Fibroblast of lung (primary cell): ENCODE measurements around the gene DHRS9. TPM values are rescaled to one million over a fixed set of nuclear protein-coding genes. Genes with fewer than 3 reads are reported as not detected.

Experiments
- DNase-seq, 2 donors: peaks; one replicate each; pipeline versions ENCODE4 v3.0.0 to v3.0.0-alpha.2; 2010; ENCODE audit warnings: low read depth in 2 of 2
- H2AFZ ChIP-seq: 2 replicates; pipeline ENCODE4 v1.5.1; 2012; ENCODE audit warnings: low read length, control low read depth, inconsistent platforms
- H3K27ac ChIP-seq: 2 replicates; pipeline ENCODE4 v1.5.1; 2011; ENCODE audit warnings: low read length, control low read depth; ENCODE audit not compliant: insufficient read depth
- H3K27me3 ChIP-seq: 2 replicates; pipeline ENCODE4 v1.5.1; 2011; ENCODE audit warnings: mild to moderate bottlenecking, low read length; ENCODE audit not compliant: control insufficient read depth, insufficient read depth
- H3K36me3 ChIP-seq: 2 replicates; pipeline ENCODE4 v1.5.1; 2011; ENCODE audit warnings: low read length; ENCODE audit not compliant: control insufficient read depth, insufficient read depth
- H3K4me1 ChIP-seq: 2 replicates; pipeline ENCODE4 v1.5.1; 2011; ENCODE audit warnings: low read length; ENCODE audit not compliant: control insufficient read depth, insufficient read depth; ENCODE audit errors: extremely low read depth
- H3K4me2 ChIP-seq: 2 replicates; pipeline ENCODE4 v1.5.1; 2011; ENCODE audit warnings: low read length, control low read depth; ENCODE audit not compliant: insufficient read depth; ENCODE audit errors: extremely low read depth
- H3K4me3 ChIP-seq, 4 experiments: fragments of 200-600 bp in 1 of 4; sonication (generic) in 1 of 4; replicated peaks in 1 of 4; 2 replicates each; pipeline ENCODE4 v1.5.1; 2011 to 2016; ENCODE audit warnings: low read length in 4 of 4, low read depth in 3 of 4, mild to moderate bottlenecking in 3 of 4, control low read depth in 2 of 4, inconsistent platforms in 1 of 4, mixed read lengths in 1 of 4; ENCODE audit not compliant: insufficient read depth in 1 of 4; ENCODE audit errors: control extremely low read depth in 1 of 4
- H3K79me2 ChIP-seq: 2 replicates; pipeline ENCODE4 v1.5.1; 2012; ENCODE audit warnings: mild to moderate bottlenecking, low read length, inconsistent platforms; ENCODE audit not compliant: control insufficient read depth, insufficient read depth
- H3K9ac ChIP-seq: 2 replicates; pipeline ENCODE4 v1.5.1; 2011; ENCODE audit warnings: mild to moderate bottlenecking, low read length, control low read depth; ENCODE audit not compliant: insufficient read depth
- H3K9me3 ChIP-seq: 2 replicates; pipeline ENCODE4 v1.5.1; 2012; ENCODE audit warnings: low read depth, low read length; ENCODE audit not compliant: control insufficient read depth, insufficient read depth
- H4K20me1 ChIP-seq: 2 replicates; pipeline ENCODE4 v1.5.1; 2011; ENCODE audit warnings: low read length; ENCODE audit not compliant: control insufficient read depth, insufficient read depth; ENCODE audit errors: extremely low read depth
- CTCF ChIP-seq, 2 donors: IDR thresholded peaks in 1 of 2; conservative IDR thresholded peaks in 1 of 2; 1 replicate in 1 of 2; 2 replicates in 1 of 2; pipeline ENCODE4 v1.5.1; 2011 to 2012; ENCODE audit warnings: low read length in 2 of 2, control low read depth in 1 of 2, inconsistent platforms in 1 of 2, low read depth in 1 of 2, mild to moderate bottlenecking in 1 of 2
- EZH2 ChIP-seq: IDR thresholded peaks from 2 replicates; pipeline ENCODE4 v1.5.1; 2012; ENCODE audit warnings: low read length, control low read depth, mild to moderate bottlenecking; ENCODE audit errors: missing control alignments
- polyA plus RNA-seq, 2 donors: library from polyadenylated mRNA; depleted of rRNA in 1 of 2; stranded (reverse) in 1 of 2; unstranded in 1 of 2; fragments of >200 nt; gene quantifications; 2 replicates each; pipeline ENCODE4 v1.2.1, GENCODE V29; 2011 to 2012; ENCODE audit warnings: missing spikeins in 1 of 2
- total RNA-seq: library from RNA; depleted of rRNA; stranded (reverse); fragments of >200 nt; gene quantifications from 2 replicates; pipeline ENCODE4 v1.2.1, GENCODE V29; 2014

DHRS9 gene
- total and polyA plus RNA-seq, 2 donors (not counting 1 experiment from before 2014, with no cell fraction given) = not detected

GRCh38 chr2:169093535-169093934 is 24.2 kb downstream of the DHRS9 start:
- Histone ChIP-seq H3K36me3 (no peaks in the 10 kb centered on the region), H3K9ac (no peak overlapping the region), H3K27ac (no peak overlapping the region), H3K4me2 (no peak overlapping the region), H3K79me2 (no peaks in the 10 kb centered on the region), H2AFZ (no peak overlapping the region), H3K9me3 (no peaks in the 10 kb centered on the region), H3K27me3 (no peaks in the 10 kb centered on the region), H3K4me3 (no peak overlapping the region), H3K4me1 (no peaks in the 10 kb centered on the region), H4K20me1 (no peaks in the 10 kb centered on the region)
- TF ChIP-seq CTCF (conservative IDR thresholded peaks at IDR 0.05 in 1 of 2, IDR thresholded peaks at IDR 0.05 in 1 of 2; ENCODE audit: low read depth in 1 of 2, low read length in 2 of 2) (no peak), EZH2 (no peak)
- DNase-seq = no peak

GRCh38 chr2:169094676-169095075 is 25.3 kb downstream of the DHRS9 start:
- no peak overlapping the region for H3K4me3 ChIP-seq
- no peak for DNase-seq
- H3K79me2 ChIP-seq = no peaks in the 10 kb centered on the region
- H3K27ac ChIP-seq = no peak overlapping the region
- no peaks in the 10 kb centered on the region for H4K20me1 ChIP-seq
- H3K9ac ChIP-seq = no peak overlapping the region
- H3K36me3 ChIP-seq = no peaks in the 10 kb centered on the region
- no peaks in the 10 kb centered on the region for H3K27me3 ChIP-seq
- H3K4me2 ChIP-seq = no peak overlapping the region
- H3K4me1 ChIP-seq = no peaks in the 10 kb centered on the region
- no peaks in the 10 kb centered on the region for H3K9me3 ChIP-seq
- no peak for TF ChIP-seq EZH2
- no peak for TF ChIP-seq CTCF (conservative IDR thresholded peaks at IDR 0.05 in 1 of 2, IDR thresholded peaks at IDR 0.05 in 1 of 2; ENCODE audit: low read depth in 1 of 2, low read length in 2 of 2)
- no peak overlapping the region for H2AFZ ChIP-seq

- H3K9me3 ChIP-seq = no peaks in the 10 kb centered on the region
- no peaks in the 10 kb centered on the region for H3K27me3 ChIP-seq
- H4K20me1 ChIP-seq = no peaks in the 10 kb centered on the region
- DNase-seq = peak; percentile 78 to 99
- H2AFZ ChIP-seq = no peak overlapping the region
- H3K27ac ChIP-seq = no peak overlapping the region
- no peak for TF ChIP-seq EZH2
- no peak for TF ChIP-seq CTCF (conservative IDR thresholded peaks at IDR 0.05 in 1 of 2, IDR thresholded peaks at IDR 0.05 in 1 of 2; ENCODE audit: low read depth in 1 of 2, low read length in 2 of 2)
- H3K4me1 ChIP-seq = no peaks in the 10 kb centered on the region
- H3K79me2 ChIP-seq = no peaks in the 10 kb centered on the region
- H3K9ac ChIP-seq = no peak overlapping the region
- no peak overlapping the region for H3K4me2 ChIP-seq
- no peaks in the 10 kb centered on the region for H3K36me3 ChIP-seq
- H3K4me3 ChIP-seq = no peak overlapping the region
Measured at GRCh38 chr2:169095621-169096105, 26.3 kb downstream of the DHRS9 start.
